ENCODE measurements around the gene FAM89A. TPM values are rescaled to one million over a fixed set of nuclear protein-coding genes. Genes with fewer than 3 reads are reported as not detected.

FAM89A gene
- total and polyA plus RNA-seq, 2 donors (not counting 1 experiment from before 2014, with no cell fraction given) = 3.2 to 6.1 TPM

- POLR2A ChIA-PET = no interaction called here
- H3K27me3 ChIP-seq (replicated peaks in 1 of 4; ENCODE audit: control extremely low read depth in 1 of 4, control insufficient read depth in 3 of 4, insufficient read depth in 4 of 4, low read length in 3 of 4) = no peaks in the 10 kb centered on the region
- no peak overlapping the region for H3K4me2 ChIP-seq (replicated peaks; ENCODE audit: low read depth, low read length, poor library complexity, severe bottlenecking)
- no peak overlapping the region for H3K4me3 Mint-ChIP-seq
- no peaks in the 10 kb centered on the region for H3K79me2 ChIP-seq (ENCODE audit: control insufficient read depth, insufficient read depth, low read length)
- no peak for ATAC-seq (ENCODE audit: low read depth)
- H3K9me3 Mint-ChIP-seq (ENCODE audit: insufficient read depth) = no peaks in the 10 kb centered on the region
- no peak overlapping the region for H2AFZ ChIP-seq (ENCODE audit: insufficient read depth, low read depth, low read length, poor library complexity, severe bottlenecking)
- no peaks in the 10 kb centered on the region for H3K36me3 ChIP-seq (replicated peaks in 1 of 2; ENCODE audit: control extremely low read depth in 1 of 2, control insufficient read depth in 1 of 2, extremely low read depth in 1 of 2, insufficient read depth in 2 of 2, low read length in 1 of 2)
- H3K9me3 ChIP-seq (ENCODE audit: control extremely low read depth in 1 of 3, control insufficient read depth in 2 of 3, insufficient read depth in 1 of 3, low read length in 2 of 3) = no peaks in the 10 kb centered on the region
- H3K27ac ChIP-seq (ENCODE audit: low read length in 2 of 2) = no peak overlapping the region
- H3K9ac ChIP-seq (ENCODE audit: low read length) = no peak overlapping the region
- peaks cover 12% of the 10 kb centered on the region for H3K4me1 Mint-ChIP-seq
- no peak overlapping the region for H3K27ac Mint-ChIP-seq
- intact Hi-C loops (cut with micrococcal nuclease) = no loop called here
- peaks cover 5 to 8% of the 10 kb centered on the region in 2 donors for H3K4me1 ChIP-seq (ENCODE audit: control insufficient read depth in 2 of 2, insufficient read depth in 2 of 2, low read length in 2 of 2)
- TF ChIP-seq, protein P1, sequence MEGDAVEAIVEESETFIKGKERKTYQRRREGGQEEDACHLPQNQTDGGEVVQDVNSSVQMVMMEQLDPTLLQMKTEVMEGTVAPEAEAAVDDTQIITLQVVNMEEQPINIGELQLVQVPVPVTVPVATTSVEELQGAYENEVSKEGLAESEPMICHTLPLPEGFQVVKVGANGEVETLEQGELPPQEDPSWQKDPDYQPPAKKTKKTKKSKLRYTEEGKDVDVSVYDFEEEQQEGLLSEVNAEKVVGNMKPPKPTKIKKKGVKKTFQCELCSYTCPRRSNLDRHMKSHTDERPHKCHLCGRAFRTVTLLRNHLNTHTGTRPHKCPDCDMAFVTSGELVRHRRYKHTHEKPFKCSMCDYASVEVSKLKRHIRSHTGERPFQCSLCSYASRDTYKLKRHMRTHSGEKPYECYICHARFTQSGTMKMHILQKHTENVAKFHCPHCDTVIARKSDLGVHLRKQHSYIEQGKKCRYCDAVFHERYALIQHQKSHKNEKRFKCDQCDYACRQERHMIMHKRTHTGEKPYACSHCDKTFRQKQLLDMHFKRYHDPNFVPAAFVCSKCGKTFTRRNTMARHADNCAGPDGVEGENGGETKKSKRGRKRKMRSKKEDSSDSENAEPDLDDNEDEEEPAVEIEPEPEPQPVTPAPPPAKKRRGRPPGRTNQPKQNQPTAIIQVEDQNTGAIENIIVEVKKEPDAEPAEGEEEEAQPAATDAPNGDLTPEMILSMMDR (IDR thresholded peaks at IDR 0.05) = no peak
- TF ChIP-seq EZH2 (IDR thresholded peaks at IDR 0.05; ENCODE audit: borderline replicate concordance, insufficient read depth, low read depth, low read length, poor library complexity, severe bottlenecking) = no peak
- CTCF ChIA-PET = no interaction called here
- no peaks in the 10 kb centered on the region for H4K20me1 ChIP-seq (ENCODE audit: control insufficient read depth, insufficient read depth, low read length, poor library complexity, severe bottlenecking)
- H3K4me3 ChIP-seq (ENCODE audit: control extremely low read depth in 1 of 5, extremely low read depth in 1 of 5, insufficient read depth in 1 of 5, low read depth in 2 of 5, low read length in 4 of 5) = no peak overlapping the region
- WGBS (ENCODE audit: insufficient coverage) = 84% methylated on average over 3 of the region's 8 CpGs
- no peak for DNase-seq
- peaks cover 13% of the 10 kb centered on the region for H3K27me3 Mint-ChIP-seq
Observed at GRCh38 chr1:231058416-231059109, 18.5 kb upstream of the FAM89A start.

GRCh38 chr1:231057410-231057809, 17.4 kb upstream of the FAM89A start:
- Histone ChIP-seq H2AFZ (ENCODE audit: insufficient read depth, low read depth, low read length, poor library complexity, severe bottlenecking) (no peak overlapping the region), H3K27ac (ENCODE audit: low read length in 2 of 2) (no peak overlapping the region), H3K79me2 (ENCODE audit: control insufficient read depth, insufficient read depth, low read length) (no peaks in the 10 kb centered on the region), H3K4me3 (ENCODE audit: control extremely low read depth in 1 of 5, extremely low read depth in 1 of 5, insufficient read depth in 1 of 5, low read depth in 2 of 5, low read length in 4 of 5) (no peak overlapping the region), H3K4me2 (replicated peaks; ENCODE audit: low read depth, low read length, poor library complexity, severe bottlenecking) (no peak overlapping the region), H3K27me3 (replicated peaks in 1 of 4; ENCODE audit: control extremely low read depth in 1 of 4, control insufficient read depth in 3 of 4, insufficient read depth in 4 of 4, low read length in 3 of 4) (no peaks in the 10 kb centered on the region), H4K20me1 (ENCODE audit: control insufficient read depth, insufficient read depth, low read length, poor library complexity, severe bottlenecking) (no peaks in the 10 kb centered on the region), H3K36me3 (replicated peaks in 1 of 2; ENCODE audit: control extremely low read depth in 1 of 2, control insufficient read depth in 1 of 2, extremely low read depth in 1 of 2, insufficient read depth in 2 of 2, low read length in 1 of 2) (no peaks in the 10 kb centered on the region), H3K4me1 (ENCODE audit: control insufficient read depth in 2 of 2, insufficient read depth in 2 of 2, low read length in 2 of 2) (peaks cover 12 to 14% of the 10 kb centered on the region in 2 donors), H3K9me3 (ENCODE audit: control extremely low read depth in 1 of 3, control insufficient read depth in 2 of 3, insufficient read depth in 1 of 3, low read length in 2 of 3) (no peaks in the 10 kb centered on the region), H3K9ac (ENCODE audit: low read length) (no peak overlapping the region)
- 63% methylated on average over 1 of the region's 3 CpGs for WGBS (ENCODE audit: insufficient coverage)
- Mint-ChIP-seq H3K27me3 (peaks cover 8% of the 10 kb centered on the region), H3K9me3 (ENCODE audit: insufficient read depth) (no peaks in the 10 kb centered on the region), H3K4me1 (peaks cover 21% of the 10 kb centered on the region), H3K27ac (no peak overlapping the region), H3K4me3 (no peak overlapping the region)
- CTCF ChIA-PET = no interaction called here
- DNase-seq (no peak), ATAC-seq (ENCODE audit: low read depth) (no peak)
- no peak for TF ChIP-seq EZH2 (IDR thresholded peaks at IDR 0.05; ENCODE audit: borderline replicate concordance, insufficient read depth, low read depth, low read length, poor library complexity, severe bottlenecking)
- intact Hi-C loops (cut with micrococcal nuclease) = no loop called here
- POLR2A ChIA-PET = no interaction called here

All from B cell (primary cell).